ENCODE measurements around the gene ARID1B. TPM values are rescaled to one million over a fixed set of nuclear protein-coding genes. Genes with fewer than 3 reads are reported as not detected.

Gene ARID1B
- total RNA-seq, 1 experiment from 2014 or later, result 91.7 TPM

GRCh38 chr6:157116426-157116825 is 339.2 kb downstream of the ARID1B start:
- TF ChIP-seq CTCF (IDR thresholded peaks at IDR 0.05) (no peak), REST (IDR thresholded peaks at IDR 0.05; ENCODE audit: insufficient read depth in 1 of 2, low read depth in 2 of 2, low read length in 1 of 2) (no peak), POLR2AphosphoS5 (IDR thresholded peaks at IDR 0.05; ENCODE audit: low read depth, low read length) (no peak), TCF7L2 (IDR thresholded peaks at IDR 0.05; ENCODE audit: low read depth, low read length) (no peak), SIN3A (IDR thresholded peaks at IDR 0.05; ENCODE audit: borderline replicate concordance, insufficient read depth, low read depth, low read length) (no peak)
- no peak overlapping the region for H3K4me3 ChIP-seq (ENCODE audit: low read depth in 2 of 2, low read length in 2 of 2)
- H3K27me3 ChIP-seq (ENCODE audit: control insufficient read depth, insufficient read depth, low read length), result no peaks in the 10 kb centered on the region
- in situ Hi-C loops (cut with HindIII; ENCODE audit: low pct_unique_long_range_greater_than_20kb, low sequenced_read_pairs), result no loop called here
- no TSS peak for BruUV-seq (replicated peaks)
- no peak overlapping the region for H3K27ac ChIP-seq (ENCODE audit: low read length)
- H3K36me3 ChIP-seq (ENCODE audit: control insufficient read depth, insufficient read depth, low read length), result peaks cover 4% of the 10 kb centered on the region; the same call in 1 of the 2 replicates
- ChIA-PET POLR2A (no interaction called here), CTCF (no interaction called here)
- H3K4me1 ChIP-seq (ENCODE audit: control insufficient read depth, insufficient read depth, low read length), result 0 out of 2 replicates have a peak, but pooled peaks cover 3% of the 10 kb centered on the region
- intact Hi-C loops (cut with micrococcal nuclease; ENCODE audit: unreplicated experiment), result no loop called here
- no peaks in the 10 kb centered on the region for H3K9me3 ChIP-seq (ENCODE audit: control insufficient read depth, insufficient read depth, low read depth, low read length)
- no peak for DNase-seq (ENCODE audit: low read depth, low spot score)
- ATAC-seq, result no peak

GRCh38 chr6:157117431-157118095 is 340.4 kb downstream of the ARID1B start:
- ChIA-PET CTCF (no interaction called here), POLR2A (no interaction called here)
- DNase-seq (ENCODE audit: low read depth, low spot score) (no peak), ATAC-seq (no peak)
- TF ChIP-seq CTCF (IDR thresholded peaks at IDR 0.05), result no peak
- no peak for TF ChIP-seq TCF7L2 (IDR thresholded peaks at IDR 0.05; ENCODE audit: low read depth, low read length)
- no peak for TF ChIP-seq POLR2AphosphoS5 (IDR thresholded peaks at IDR 0.05; ENCODE audit: low read depth, low read length)
- TF ChIP-seq SIN3A (IDR thresholded peaks at IDR 0.05; ENCODE audit: borderline replicate concordance, insufficient read depth, low read depth, low read length), result no peak
- TF ChIP-seq REST (IDR thresholded peaks at IDR 0.05; ENCODE audit: insufficient read depth in 1 of 2, low read depth in 2 of 2, low read length in 1 of 2), result no peak
- Histone ChIP-seq H3K36me3 (ENCODE audit: control insufficient read depth, insufficient read depth, low read length) (0 out of 2 replicates have a peak, but pooled peaks cover 4% of the 10 kb centered on the region), H3K27me3 (ENCODE audit: control insufficient read depth, insufficient read depth, low read length) (no peaks in the 10 kb centered on the region), H3K27ac (ENCODE audit: low read length) (no peak overlapping the region), H3K4me1 (ENCODE audit: control insufficient read depth, insufficient read depth, low read length) (0 out of 2 replicates have a peak, but pooled peaks cover 3% of the 10 kb centered on the region), H3K9me3 (ENCODE audit: control insufficient read depth, insufficient read depth, low read depth, low read length) (no peaks in the 10 kb centered on the region), H3K4me3 (ENCODE audit: low read depth in 2 of 2, low read length in 2 of 2) (no peak overlapping the region)
- intact Hi-C loops (cut with micrococcal nuclease; ENCODE audit: unreplicated experiment) (no loop called here), in situ Hi-C loops (cut with HindIII; ENCODE audit: low pct_unique_long_range_greater_than_20kb, low sequenced_read_pairs) (no loop called here)
- no TSS peak for BruUV-seq (replicated peaks)
